Cardiac septum (tissue), 1 donor: ENCODE results near the gene EMC1. TPM values are rescaled to one million over a fixed set of nuclear protein-coding genes. Genes with fewer than 3 reads are reported as not detected.
A peak's percentile ranks its signal among the peaks of the same experiment; 100 is the strongest.
"Not testable (repeated sequence)": the region's sequence is repeated elsewhere in the genome, so short reads cannot be mapped to it uniquely, and the experiment has no call there.

Experiments
- DNase-seq: peaks from one replicate; pipeline ENCODE4 v3.0.0-alpha.2; 2020; ENCODE audit warnings: low spot score
- intact Hi-C: fragments of 100-400 bp; cut with DNase I; formaldehyde crosslinking; loops from one replicate; pipeline ENCODE4 v1.14.0; 2022
- long read RNA-seq: library from polyadenylated mRNA; unstranded; transcript quantifications from one replicate; pipeline ENCODE4 v2.0.0, GENCODE V29; 2021
- total RNA-seq: library from RNA; stranded (reverse); fragmentation: NEBNext Ultra II Directional; extraction: Animal tissue kit (Norgen Biotek cat#: 25700); gene quantifications from one replicate; pipeline ENCODE4 v1.2.1, GENCODE V29; 2021
- donor health status: DM: no; HTN: no; CAD: no.

Gene EMC1
- 28.6 TPM for total RNA-seq
- long read RNA-seq, full-length matches to known transcripts: 17 of 33 reads
- long read RNA-seq, partial matches to known transcripts: 6 of 33 reads
- long read RNA-seq, other reads (novel, unspliced or antisense): 10 of 33 reads

DNA sequence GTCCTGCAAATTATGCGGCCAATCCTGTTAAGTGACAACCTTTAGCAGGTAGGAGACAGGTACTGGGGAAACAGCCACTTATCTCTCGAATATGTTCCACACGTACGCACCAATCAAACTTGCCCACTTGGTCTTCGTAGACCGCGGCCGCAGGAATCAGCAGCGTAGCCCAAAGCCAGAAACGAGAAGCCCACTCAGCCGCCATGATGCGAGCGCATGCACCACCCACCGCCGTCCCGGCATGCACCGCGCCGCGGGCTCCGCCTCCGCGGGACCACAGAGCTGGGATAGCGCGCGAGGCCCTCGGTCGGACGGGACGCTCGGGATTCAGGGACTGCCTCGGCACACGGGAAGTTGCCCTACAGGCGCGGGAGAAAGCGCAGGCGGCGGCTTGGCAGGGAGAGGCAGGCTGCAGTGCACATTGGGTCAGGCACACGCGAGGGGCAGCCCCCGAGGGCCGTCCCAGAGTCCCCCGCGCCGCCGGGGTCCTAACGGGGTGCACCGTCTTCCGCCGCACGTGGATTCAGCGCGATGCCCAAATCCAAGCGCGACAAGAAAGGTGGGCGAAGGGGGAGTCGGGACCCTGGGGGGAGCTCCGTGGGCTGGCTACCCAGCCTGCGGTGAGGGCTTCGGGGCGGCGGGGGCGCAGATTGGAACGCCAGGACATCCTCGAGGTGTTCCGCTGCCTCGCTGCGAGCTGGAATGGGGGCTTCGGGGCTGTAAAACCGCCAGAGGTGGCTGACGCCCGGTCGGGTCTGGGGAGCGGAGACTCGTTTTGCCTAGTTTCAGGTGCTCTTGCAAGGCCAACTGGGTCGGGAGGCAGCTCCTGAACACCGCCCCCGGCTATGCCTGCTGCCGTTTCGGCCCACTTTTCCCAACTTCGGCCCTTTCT lies at the start of gene EMC1, which contains the start of gene MRTO4:
TSS of gene EMC1 (minus strand) at position 220 of the 892 bp plus-strand sequence. CDS start at position 205, 15 bp downstream.
TSS of gene MRTO4 (plus strand) at position 501 of the 892 bp plus-strand sequence. CDS start at position 532, 31 bp downstream.
- DNase-seq: peak; percentile 94
- intact Hi-C loops: loop anchor here (5.0 kb wide), 2 partner anchors 39 to 61 kb away; partner anchors contain the start of genes AKR7A2, SLC66A1 and UBR4

DNA sequence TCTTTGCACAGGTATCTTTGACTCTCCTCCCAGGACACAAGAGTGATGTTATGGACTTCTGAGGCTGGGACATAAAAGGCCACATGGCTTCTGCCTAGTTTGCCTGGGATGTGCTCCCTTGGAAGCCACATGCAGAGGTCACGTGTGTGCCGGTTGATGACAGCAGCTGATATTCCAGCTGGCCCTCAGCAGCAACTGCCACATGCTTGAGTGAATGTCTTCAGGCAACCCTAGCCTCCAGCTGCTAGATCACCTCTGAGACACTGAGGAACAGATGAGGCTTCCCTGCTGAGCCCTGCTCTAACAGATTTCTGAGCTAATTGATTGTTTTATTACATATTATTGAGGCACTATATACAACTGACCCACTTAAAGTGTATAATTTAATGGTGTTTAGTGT lies 48.9 kb upstream of the EMC1 start:
- DNase-seq: no peak

DNA sequence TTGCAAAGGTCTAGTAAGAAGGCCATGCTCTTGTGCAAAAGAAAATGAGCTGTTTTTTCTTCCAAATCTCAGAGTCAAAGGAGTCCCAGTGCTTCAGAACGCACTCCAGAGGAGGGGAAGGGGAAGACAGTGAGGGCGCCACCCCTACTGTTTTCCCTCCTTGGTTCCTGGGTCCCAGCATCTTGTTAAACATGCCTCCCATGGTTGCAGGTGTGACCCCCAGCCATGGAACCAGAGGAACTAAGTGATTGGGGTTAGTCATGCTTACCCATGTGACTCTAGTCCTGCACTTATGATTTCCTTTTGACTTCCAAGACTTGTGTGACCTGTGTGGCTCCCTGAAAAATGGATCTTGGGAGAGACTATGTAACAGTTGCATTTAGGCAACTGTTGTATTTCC lies 43.3 kb upstream of the EMC1 start:
- intact Hi-C loops: no loop called here
- no peak for DNase-seq

More for the DNA sequence above, 48.9 kb upstream of the EMC1 start:
- intact Hi-C loops: no loop called here

DNA sequence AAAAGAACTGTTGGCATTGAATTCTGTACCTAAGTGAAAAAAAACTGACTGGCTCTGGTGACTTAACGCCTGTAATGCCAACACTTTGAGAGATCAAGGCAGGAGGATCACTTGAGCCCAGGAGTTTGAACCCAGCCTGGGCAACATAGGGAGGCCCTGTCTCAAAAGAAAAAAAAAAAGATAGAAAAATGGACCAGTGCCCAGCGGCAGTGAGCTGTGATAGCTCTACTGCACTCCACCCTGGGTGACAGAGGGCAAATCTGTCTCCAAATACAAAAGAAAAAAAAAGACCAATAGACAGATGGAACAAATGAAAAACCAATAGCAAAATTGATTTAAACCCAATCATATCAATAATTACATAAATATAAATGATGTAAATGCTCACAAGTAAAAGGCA lies 37.9 kb upstream of the EMC1 start:
- intact Hi-C loops: no loop called here

DNA sequence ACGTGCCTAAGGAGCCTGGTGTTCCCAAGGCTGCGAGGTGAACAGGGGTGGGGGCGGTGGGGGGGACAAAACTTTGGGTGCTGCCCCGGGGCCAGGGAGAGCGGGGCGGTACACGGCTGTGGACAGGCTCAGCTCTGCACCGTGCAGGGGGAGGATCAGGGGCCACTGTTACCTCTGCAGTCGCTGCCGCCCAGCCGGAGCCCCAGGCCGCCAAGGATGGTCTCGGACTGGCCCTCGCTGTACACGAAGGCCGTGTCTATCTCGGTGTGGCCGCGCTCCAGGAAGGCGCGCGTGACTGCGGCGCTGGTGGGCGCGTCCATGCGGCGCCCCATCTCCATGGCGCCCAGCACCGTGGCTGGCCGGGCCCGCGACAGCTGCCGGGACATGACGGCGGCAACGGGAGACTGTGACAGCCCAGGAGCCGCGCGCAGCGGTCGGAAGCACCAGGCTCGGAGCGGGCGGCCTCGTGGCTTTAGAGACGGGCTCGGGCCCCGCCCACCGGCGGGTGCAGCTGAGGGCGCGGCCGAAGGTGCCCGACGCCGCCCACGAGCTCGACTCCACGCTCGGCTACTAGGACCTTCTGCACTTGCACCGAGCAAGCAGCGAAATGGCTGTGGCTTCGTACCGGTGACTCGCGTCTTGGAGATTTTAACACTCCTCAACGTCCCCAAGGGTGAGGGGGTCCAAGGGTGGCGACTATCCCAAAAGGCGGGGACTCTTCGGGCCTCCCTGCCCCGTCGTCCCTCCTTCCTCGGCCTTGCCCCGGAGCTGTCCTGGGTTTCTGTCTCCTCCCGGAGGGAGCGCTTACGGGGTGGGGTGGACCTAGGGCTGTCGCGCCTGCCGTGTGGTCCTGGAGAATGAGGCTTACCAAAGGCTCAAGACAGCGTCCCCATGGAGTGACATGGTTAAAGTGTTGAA lies 37.3 kb upstream of the EMC1 start, which contains the start of gene AKR7A3:
TSS of gene AKR7A3 (minus strand) at position 447 of the 918 bp plus-strand sequence. CDS start at position 386, 61 bp downstream.
- DNase-seq, intact Hi-C loops: not testable (repeated sequence)

More for the DNA sequence above, 37.9 kb upstream of the EMC1 start:
- no peak for DNase-seq

DNA sequence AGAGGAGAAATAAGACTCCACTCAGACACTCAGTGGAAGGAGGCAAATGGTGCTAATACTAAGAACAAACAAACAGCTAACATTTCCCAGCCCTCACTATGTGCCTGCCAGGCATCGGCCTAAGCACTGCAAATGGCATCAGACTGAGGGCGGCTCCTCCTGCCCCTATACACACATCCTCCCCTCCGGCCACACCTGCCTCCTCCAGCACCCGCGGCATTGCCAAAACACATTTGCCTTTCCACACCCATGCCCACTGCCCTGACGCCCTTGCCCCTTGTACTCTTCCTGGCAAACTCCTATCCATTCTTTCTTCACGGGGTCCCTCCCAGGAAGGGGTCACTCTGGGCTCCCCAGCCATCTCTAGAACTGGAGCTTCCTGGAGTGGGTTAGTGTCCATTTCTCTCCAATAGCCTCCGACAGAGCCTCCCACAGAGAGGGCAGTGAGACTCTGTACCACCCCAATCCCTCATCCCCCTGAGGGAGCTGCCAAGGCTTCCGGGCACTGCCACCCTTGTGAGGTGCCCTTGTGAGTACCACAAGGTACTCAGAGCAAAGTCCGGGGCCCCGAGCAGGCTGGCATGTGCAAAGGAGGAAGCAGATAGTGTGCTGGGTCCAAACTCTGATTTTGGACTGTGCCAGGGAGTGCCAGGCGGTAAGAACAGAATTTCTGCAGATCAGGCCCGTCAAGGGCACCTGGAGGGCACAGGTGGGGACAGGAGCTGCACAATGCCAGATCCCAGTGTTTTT lies 36.3 kb upstream of the EMC1 start:
- intact Hi-C loops: no loop called here
- no peak for DNase-seq

DNA sequence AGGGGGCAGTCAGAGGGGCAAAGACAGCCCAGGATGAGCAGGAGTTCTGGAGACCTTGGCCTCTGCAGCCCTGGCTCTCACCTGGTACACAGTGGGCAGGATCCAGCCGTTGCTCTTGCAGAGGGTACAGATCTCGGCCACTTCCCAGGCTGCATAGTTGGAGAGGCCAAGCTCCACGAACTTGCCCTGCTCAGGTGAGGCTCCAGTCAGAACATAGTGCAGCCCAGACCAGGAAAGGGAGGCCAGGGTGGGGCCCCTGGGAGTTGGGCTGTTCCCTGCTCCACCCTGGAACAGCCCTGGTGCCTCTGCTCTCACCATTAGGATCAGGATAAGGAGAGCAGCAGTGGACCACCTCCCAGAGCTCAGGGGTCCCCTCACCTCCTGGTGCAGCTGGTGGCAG lies 34.5 kb upstream of the EMC1 start:
- intact Hi-C loops, DNase-seq: not testable (repeated sequence)

DNA sequence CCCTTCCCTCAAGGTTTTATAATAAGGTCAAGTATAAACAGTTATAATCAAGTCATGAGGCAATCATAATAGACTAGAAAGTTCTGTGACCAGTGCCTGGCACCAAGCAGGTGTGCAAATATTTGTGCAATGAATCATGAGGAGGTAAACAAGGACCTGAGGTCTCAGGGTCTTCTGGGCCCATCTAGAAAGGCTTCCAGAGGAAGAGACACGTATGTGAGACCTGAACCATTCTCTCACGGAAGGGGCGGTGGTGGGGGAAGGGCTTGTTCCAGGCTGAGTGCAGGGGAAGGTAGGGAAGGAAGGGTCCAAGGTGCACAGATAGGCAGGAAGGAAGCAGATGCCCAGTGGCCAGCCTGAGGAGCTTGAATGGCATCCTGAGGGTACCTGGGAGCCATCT lies 34.0 kb upstream of the EMC1 start:
- DNase-seq, intact Hi-C loops: not testable (repeated sequence)

DNA sequence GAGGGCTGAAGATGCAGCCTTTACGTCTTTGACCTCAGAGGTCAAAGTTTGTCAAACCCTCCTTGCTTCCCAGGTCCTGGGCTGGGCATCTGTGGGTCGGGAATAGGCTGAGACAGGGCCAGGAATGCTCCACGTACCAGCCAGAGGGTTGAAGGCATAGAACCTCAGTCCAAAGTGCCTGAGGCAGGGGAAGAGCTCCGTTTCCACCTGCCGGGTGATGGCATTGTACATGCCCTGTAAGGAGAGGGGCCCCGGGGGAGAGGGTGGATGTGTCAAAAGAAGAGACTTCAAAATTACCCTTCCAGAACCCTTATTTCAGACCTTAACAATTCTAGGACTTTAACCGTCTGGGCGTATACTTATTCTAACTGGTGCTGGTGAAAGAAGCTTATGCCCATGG lies 33.6 kb upstream of the EMC1 start:
- intact Hi-C loops: no loop called here
- DNase-seq: no peak

DNA sequence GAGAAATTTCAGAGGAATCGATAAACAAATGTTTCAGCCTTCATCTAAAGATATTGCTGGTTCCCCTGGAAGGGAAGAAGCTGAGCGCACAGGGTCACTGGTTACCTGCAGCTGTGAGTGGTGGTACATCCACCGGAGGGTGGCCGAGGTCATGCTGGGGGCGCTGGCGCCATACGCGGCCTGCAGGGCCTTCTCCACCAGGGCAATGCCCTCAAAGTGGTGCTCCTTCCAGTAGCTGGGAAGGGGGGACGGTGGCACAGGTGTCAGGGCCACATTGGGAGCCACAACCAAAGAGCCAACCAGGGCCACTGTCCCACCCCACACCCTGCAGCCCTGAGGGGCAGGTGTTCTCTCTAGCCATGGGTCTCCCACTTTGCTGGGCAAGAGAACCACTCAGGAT lies 32.6 kb upstream of the EMC1 start:
- DNase-seq: no peak
- intact Hi-C loops: no loop called here

DNA sequence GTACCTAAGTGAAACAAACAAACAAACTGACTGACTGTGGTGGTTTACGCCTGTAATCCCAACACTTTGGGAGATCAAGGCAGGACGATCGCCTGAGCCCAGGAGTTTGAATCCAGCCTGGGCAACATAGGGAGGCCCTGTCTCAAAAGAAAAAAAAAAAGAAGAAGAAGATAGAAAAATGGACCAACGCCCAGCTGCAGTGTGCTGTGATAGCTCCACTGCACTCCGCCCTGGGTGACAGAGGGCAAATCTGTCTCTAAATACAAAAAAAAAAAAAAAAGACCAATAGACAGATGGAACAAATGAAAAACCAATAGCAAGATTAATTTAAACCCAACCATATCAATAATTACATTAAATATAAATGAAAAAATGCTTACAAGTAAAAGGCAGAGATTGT lies 23.3 kb upstream of the EMC1 start:
- DNase-seq: no peak
- intact Hi-C loops: no loop called here

DNA sequence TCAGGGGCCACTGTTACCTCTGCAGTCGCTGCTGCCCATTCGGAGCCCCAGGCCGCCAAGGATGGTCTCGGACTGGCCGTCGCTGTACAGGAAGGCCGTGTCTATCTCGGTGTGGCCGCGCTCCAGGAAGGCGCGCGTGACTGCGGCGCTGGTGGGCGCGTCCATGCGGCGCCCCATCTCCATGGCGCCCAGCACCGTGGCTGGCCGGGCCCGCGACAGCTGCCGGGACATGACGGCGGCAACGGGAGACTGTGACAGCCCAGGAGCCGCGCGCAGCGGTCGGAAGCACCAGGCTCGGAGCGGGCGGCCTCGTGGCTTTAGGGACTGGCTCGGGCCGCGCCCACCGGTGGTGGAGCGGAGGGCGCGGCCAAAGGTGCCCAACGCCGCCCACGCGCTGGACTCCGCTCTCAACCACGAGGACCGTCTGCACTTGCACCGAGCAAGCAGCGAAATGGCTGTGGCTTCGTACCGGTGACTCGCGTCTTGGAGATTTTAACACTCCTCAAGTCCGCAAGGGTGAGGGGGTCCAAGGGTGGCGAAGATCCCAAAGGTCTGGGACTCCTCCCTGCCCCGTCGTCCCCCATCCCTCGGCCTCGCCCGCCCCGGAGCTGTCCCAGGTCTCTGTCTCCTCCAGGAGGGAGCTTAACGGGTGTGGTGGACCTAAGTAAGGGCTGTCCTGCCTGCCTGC lies 22.7 kb upstream of the EMC1 start:
- intact Hi-C loops, DNase-seq: not testable (repeated sequence)

DNA sequence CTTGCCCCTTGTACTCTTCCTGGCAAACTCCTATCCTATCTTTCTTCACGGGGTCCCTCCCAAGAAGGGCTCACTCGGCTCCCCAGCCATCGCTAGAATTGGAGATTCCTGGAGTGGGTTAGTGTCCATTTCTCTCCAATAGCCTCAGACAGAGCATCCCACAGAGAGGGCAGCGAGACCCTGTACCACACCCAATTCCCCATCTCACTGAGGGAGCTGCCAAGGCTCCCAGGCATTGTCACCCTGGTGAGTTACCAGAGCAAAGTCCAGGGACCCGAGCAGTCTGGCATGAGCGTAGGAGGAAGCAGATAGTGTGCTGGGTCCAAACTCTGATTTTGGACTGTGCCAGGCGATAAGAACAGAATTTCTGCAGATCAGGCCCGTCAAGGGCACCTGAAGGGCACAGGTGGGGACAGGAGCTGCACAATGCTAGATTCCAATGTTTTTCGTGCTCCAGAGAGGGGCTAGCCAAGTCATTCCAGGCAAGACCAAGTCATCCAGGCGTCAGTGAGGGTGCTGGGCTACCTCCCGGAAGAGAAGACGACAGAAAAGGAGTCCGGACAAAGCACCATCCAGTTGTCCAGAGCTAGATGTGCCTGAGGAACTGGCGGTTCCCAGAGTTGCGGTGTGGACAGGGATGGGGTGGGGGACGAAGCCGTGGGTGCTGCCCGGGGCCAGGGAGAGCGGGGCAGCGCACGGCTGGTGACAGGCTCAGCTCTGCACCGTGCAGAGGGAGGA lies 22.0 kb upstream of the EMC1 start:
- intact Hi-C loops: no loop called here
- DNase-seq: peak; percentile 29

DNA sequence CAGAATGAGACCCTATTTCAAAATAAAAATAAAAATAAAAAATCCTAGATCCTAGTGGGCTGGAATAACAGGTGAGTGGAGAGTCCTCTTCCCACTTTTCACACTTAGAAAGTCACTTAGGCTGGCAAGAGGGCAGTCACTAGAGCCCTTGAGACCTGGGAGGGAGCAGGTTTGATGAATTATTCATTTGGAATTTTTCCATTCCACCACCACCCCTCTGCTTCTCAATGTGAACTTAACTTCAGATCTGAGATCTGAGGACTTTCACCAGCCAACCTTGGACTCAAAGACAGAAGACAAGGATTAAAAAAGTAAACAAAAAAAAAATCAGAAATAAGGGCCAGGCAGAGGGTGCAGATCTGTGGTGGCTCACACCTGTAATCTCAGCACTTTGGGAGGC lies 20.7 kb upstream of the EMC1 start:
- intact Hi-C loops: no loop called here
- peak; percentile 17 for DNase-seq

DNA sequence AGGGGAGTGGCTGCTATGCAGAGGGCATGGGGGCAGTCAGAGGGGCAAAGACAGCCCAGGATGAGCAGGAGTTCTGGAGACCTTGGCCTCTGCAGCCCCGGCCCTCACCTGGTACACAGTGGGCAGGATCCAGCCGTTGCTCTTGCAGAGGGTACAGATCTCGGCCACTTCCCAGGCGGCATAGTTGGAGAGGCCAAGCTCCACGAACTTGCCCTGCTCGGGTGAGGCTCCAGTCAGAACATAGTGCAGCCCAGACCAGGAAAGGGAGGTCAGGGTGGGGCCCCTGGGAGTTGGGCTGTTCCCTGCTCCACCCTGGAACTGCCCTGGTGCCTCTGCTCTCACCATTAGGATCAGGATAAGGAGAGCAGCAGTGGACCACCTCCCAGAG lies 19.0 kb upstream of the EMC1 start:
- DNase-seq: peak; percentile 55
- intact Hi-C loops: not testable (repeated sequence)

DNA sequence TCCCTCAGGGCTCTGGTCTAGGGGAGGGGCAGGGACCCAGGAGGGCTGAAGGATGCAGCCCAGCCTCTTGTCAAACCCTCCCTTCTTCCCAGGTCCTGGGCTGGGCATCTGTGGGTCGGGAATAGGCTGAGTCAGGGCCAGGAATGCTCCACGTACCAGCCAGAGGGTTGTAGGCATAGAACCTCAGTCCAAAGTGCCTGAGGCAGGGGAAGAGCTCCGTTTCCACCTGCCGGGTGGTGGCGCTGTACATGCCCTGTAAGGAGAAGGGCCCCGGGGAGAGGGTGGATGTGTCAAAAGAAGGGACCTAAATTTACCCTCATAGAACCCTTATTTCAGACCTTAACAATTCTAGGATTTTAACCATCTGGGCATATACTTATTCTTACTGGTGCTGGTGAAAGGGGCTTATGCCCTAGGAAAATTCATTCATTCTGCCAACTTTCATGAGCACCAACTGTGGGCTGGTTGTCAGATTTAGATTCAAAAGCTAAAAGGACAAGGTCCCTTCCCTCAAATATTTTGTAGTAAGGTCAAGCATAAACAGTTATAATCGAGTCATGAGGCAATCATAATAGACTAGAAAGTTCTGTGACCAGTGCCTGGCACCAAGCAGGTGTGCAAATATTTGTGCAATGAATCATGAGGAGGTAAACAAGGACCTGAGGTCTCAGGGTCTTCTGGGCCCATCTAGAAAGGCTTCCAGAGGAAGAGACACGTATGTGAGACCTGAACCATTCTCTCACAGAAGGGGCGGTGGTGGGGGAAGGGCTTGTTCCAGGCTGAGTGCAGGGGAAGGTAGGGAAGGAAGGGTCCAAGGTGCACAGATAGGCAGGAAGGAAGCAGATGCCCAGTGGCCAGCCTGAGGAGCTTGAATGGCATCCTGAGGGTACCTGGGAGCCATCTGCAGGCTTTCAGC lies 18.4 kb upstream of the EMC1 start:
- peak; percentile 35 for DNase-seq
- intact Hi-C loops: not testable (repeated sequence)

DNA sequence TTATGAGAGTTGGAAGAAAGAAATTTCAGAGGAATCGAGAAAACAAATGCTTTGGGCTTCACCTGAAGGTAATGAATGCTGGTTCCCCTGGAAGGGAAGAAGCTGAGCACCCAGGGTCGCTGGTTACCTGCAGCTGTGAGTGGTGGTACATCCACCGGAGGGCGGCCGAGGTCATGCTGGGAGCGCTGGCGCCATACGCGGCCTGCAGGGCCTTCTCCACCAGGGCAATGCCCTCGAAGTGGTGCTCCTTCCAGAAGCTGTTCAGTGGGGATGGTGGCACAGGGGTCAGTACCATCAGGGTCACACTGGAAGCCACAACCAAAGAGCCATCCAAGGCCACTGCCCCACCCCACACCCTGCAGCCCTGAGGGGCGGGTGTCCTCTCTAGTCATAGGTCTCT lies 17.1 kb upstream of the EMC1 start:
- intact Hi-C loops: no loop called here
- peak; percentile 73 for DNase-seq
